Glutamatergic neuron (in vitro differentiated cells): ENCODE results near the gene DROSHA. TPM values are rescaled to one million over a fixed set of nuclear protein-coding genes. Genes with fewer than 3 reads are reported as not detected.
A peak's percentile ranks its signal among the peaks of the same experiment; 100 is the strongest.

Experiments used
- DNase-seq: peaks from one replicate; pipeline ENCODE4 v3.0.0; 2022
- H3K27ac Mint-ChIP-seq: one replicate; pipeline ENCODE4 v1.8.0; 2020; ENCODE audit warnings: mild to moderate bottlenecking, mixed read lengths, inconsistent platforms; ENCODE audit not compliant: unreplicated experiment
- H3K27me3 Mint-ChIP-seq: one replicate; pipeline ENCODE4 v1.8.0; 2020; ENCODE audit warnings: mild to moderate bottlenecking, moderate library complexity, mixed read lengths, inconsistent platforms; ENCODE audit not compliant: unreplicated experiment
- H3K36me3 Mint-ChIP-seq: one replicate; pipeline ENCODE4 v1.8.0; 2020; ENCODE audit warnings: mild to moderate bottlenecking, mixed read lengths, inconsistent platforms; ENCODE audit not compliant: unreplicated experiment
- H3K4me1 Mint-ChIP-seq: one replicate; pipeline ENCODE4 v1.8.0; 2020; ENCODE audit warnings: mild to moderate bottlenecking, low read depth, mixed read lengths, inconsistent platforms; ENCODE audit not compliant: unreplicated experiment
- H3K4me3 Mint-ChIP-seq: one replicate; pipeline ENCODE4 v1.8.0; 2020; ENCODE audit warnings: mild to moderate bottlenecking, mixed read lengths, inconsistent platforms; ENCODE audit not compliant: unreplicated experiment
- H3K9me3 Mint-ChIP-seq: one replicate; pipeline ENCODE4 v1.8.0; 2020; ENCODE audit warnings: mild to moderate bottlenecking, moderate library complexity, mixed read lengths, inconsistent platforms; ENCODE audit not compliant: unreplicated experiment
- total RNA-seq: library from RNA; stranded (reverse); fragmentation: NEBNext Ultra II Directional; extraction: Animal tissue kit (Norgen Biotek cat#: 25700); gene quantifications from one replicate; pipeline ENCODE4 v1.2.1, GENCODE V29; 2021; ENCODE audit not compliant: unreplicated experiment
- TF ChIP-seq, protein P1 (sequence below): fragments of 200-600 bp; sonication (generic); IDR thresholded peaks from one replicate; pipeline ENCODE4 v1.5.0; 2021; ENCODE audit not compliant: partially characterized antibody, unreplicated experiment

DROSHA gene
- total RNA-seq, 1 donor from 2014 or later: 102 TPM

DNA sequence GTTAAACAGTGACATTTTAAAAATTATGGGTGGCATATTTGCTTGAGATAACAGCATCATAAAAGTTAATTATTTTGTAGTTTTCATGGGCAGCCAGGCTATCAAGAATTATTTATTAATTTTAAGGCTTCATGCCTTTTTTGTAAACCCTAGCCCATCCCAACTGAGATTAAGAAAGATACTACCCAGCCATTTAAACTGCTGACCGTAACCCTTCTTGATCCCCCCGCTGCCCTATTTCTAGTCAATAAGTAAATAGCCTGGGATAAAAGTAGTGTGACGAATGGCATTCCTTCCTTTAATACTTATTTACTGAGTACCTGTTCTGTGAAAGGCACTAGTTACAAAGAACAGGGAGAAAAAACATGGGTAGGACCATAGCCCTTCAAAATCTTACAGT is 88.3 kb downstream of the DROSHA start:
- TF ChIP-seq, protein P1, sequence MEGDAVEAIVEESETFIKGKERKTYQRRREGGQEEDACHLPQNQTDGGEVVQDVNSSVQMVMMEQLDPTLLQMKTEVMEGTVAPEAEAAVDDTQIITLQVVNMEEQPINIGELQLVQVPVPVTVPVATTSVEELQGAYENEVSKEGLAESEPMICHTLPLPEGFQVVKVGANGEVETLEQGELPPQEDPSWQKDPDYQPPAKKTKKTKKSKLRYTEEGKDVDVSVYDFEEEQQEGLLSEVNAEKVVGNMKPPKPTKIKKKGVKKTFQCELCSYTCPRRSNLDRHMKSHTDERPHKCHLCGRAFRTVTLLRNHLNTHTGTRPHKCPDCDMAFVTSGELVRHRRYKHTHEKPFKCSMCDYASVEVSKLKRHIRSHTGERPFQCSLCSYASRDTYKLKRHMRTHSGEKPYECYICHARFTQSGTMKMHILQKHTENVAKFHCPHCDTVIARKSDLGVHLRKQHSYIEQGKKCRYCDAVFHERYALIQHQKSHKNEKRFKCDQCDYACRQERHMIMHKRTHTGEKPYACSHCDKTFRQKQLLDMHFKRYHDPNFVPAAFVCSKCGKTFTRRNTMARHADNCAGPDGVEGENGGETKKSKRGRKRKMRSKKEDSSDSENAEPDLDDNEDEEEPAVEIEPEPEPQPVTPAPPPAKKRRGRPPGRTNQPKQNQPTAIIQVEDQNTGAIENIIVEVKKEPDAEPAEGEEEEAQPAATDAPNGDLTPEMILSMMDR: no peak
- DNase-seq: no peak
- Mint-ChIP-seq H3K9me3 (no peaks in the 10 kb centered on the region), H3K4me1 (no peaks in the 10 kb centered on the region), H3K27ac (no peak overlapping the region), H3K36me3 (peaks cover 13% of the 10 kb centered on the region), H3K4me3 (no peak overlapping the region), H3K27me3 (peaks cover 4% of the 10 kb centered on the region)

DNA sequence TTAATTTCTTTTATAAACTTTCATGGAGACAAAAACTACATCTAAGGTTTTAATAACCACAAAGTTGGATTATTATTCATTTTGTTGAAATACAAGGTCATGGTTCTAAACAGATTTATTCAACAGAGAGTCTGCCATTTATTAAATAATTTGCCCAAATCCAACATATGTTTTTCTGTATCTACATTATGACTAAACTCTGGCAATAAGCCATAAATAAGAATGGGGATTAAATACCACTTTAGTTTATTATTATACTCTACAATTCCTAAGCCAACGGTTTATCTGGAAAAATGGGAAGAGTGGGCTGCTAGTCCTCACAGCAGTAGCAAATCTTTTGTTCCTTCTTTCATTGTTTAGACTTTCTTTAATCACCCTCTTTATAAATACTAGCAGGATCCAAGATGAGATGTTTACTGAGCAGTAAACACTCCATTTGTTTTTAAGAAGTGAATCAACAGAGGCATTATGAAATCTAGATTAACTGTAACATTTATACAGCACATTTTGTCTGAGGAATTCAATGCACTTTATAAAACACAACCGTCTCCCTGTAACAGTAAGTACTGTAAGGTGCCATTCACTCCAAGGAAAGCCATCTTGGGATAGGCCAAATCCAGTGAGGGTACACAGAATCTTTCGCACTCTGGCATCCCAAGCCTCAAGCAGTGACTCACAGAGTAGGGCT is 89.7 kb downstream of the DROSHA start:
- no peak for DNase-seq
- TF ChIP-seq, protein P1: no peak

DNA sequence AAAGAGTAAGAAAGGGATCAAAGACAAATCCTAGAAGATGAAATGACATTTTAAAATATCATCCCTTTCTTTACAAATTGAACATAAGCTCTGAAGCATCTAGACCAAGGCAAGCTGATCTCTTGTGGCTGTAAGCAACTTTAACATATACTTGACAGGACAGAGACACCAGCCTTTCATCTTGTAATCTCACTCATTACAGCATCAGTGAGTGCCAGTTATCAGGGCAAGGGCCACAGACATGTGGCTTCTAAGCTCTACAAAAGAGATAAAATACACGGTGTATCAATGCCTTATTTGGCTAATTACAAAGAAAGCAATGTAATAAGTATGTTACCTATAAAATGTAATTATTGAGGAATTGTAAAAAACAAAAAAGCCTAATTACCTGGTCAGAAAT is 95.0 kb downstream of the DROSHA start:
- Mint-ChIP-seq H3K27ac (no peak overlapping the region), H3K9me3 (peaks cover 4% of the 10 kb centered on the region), H3K27me3 (peaks cover 2% of the 10 kb centered on the region), H3K4me3 (no peak overlapping the region), H3K36me3 (no peaks in the 10 kb centered on the region), H3K4me1 (peaks cover 12% of the 10 kb centered on the region)
- no peak for DNase-seq
- TF ChIP-seq, protein P1: no peak

More for the DNA sequence above, 89.7 kb downstream of the DROSHA start:
- no peaks in the 10 kb centered on the region for H3K4me1 Mint-ChIP-seq
- no peak overlapping the region for H3K27ac Mint-ChIP-seq
- peaks cover 5% of the 10 kb centered on the region for H3K36me3 Mint-ChIP-seq
- no peaks in the 10 kb centered on the region for H3K9me3 Mint-ChIP-seq
- no peak overlapping the region for H3K4me3 Mint-ChIP-seq
- peaks cover 4% of the 10 kb centered on the region for H3K27me3 Mint-ChIP-seq

DNA sequence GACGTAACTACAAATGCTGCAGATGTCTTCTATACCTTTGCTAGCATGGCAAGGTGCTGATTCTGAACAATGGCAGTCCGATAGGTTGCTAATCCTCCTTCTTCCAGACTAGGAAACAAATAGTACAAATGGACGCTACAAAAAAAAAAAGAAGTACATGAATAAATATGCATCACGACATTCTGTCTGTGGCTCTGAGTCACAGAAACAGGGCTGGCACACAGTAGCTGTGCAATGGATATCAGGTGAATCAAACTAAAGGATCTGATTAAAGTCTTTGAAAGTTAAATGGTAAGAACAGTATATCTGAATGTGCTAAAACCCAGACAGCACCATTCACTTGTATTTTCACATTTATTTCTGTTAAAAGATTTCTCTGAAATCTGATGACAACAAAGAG is 96.2 kb downstream of the DROSHA start:
- peaks cover 2% of the 10 kb centered on the region for H3K27me3 Mint-ChIP-seq
- H3K4me1 Mint-ChIP-seq: peaks cover 15% of the 10 kb centered on the region
- peak overlapping the region; percentile 47 for H3K4me3 Mint-ChIP-seq
- H3K36me3 Mint-ChIP-seq: no peaks in the 10 kb centered on the region
- H3K27ac Mint-ChIP-seq: peak overlapping the region; percentile 34
- peaks cover 4% of the 10 kb centered on the region for H3K9me3 Mint-ChIP-seq
- TF ChIP-seq, protein P1: no peak
- no peak for DNase-seq

DNA sequence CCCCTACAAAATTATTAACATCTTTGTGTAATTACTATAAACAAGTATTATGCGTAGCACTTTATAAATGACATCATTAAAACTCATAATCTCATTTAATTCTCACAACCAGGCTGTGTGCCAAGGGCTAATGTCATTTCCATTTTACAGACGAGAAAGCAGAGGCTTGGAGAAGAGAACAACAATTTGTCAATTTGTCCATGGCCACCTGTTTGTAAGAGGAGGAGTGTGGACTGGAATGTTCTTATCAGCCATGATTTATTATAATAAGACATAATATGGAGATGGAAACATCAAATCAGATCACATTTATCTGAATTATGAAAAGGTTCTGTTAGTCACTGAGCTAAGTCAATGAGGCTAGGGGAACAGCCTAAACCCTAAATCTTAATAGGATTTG is 97.0 kb downstream of the DROSHA start:
- Mint-ChIP-seq H3K27ac (no peak overlapping the region), H3K27me3 (peaks cover 2% of the 10 kb centered on the region), H3K4me3 (no peak overlapping the region), H3K4me1 (peaks cover 19% of the 10 kb centered on the region), H3K9me3 (peaks cover 4% of the 10 kb centered on the region), H3K36me3 (no peaks in the 10 kb centered on the region)
- TF ChIP-seq, protein P1: no peak
- no peak for DNase-seq
